GM12878 (cell line): ENCODE measurements around the gene SEMA4D. TPM values are rescaled to one million over a fixed set of nuclear protein-coding genes. Genes with fewer than 3 reads are reported as not detected.

Experiments used
- ATAC-seq: fragments of 200-7000 bp; cut with Tn5 transposase; 3 replicates; pipeline ENCODE4 v1.9.1; 2020; ENCODE audit warnings: mild to moderate bottlenecking, moderate library complexity
- BruUV-seq: library from RNA; stranded (reverse); fragments of 400-500 nt; replicated peaks from 2 replicates; lab custom pipeline; 2021; lab: Mats Ljungman, UMichigan
- CTCF ChIA-PET: fragments of 300-600 bp; sonication (Branson Sonifier 250); formaldehyde crosslinking; extraction: SDS; loops from one replicate; lab custom pipeline; 2021; ENCODE audit warnings: inconsistent platforms; lab: Yijun Ruan, JAX
- POLR2A ChIA-PET: fragments of 350-600 bp; formaldehyde crosslinking; extraction: SDS; loops from one replicate; lab custom pipeline; 2021; ENCODE audit warnings: inconsistent platforms; lab: Charles Lee
- RAD21 ChIA-PET: fragments of 300-600 bp; sonication (Branson Sonifier 250); formaldehyde crosslinking; loops from one replicate; lab custom pipeline; 2023; ENCODE audit warnings: antibody characterized with exemption; ENCODE audit not compliant: unreplicated experiment; lab: Charles Lee
- SMC1A ChIA-PET: fragments of 300-600 bp; sonication (Branson Sonifier 250); formaldehyde crosslinking; loops from one replicate; lab custom pipeline; 2023; ENCODE audit not compliant: unreplicated experiment, uncharacterized antibody; lab: Charles Lee
- DNase-seq: peaks from one replicate; pipeline ENCODE4 v3.0.0-alpha.2; 2011; ENCODE audit warnings: low read depth, low spot score
- FAIRE-seq: peaks from 3 replicates; lab custom pipeline; 2011; peaks lifted over from hg19 to GRCh38; lab: Jason Lieb, UNC
- H2AFZ ChIP-seq: 2 replicates; pipeline ENCODE4 v1.6.0; 2011; ENCODE audit warnings: low read depth, low read length, control low read depth; ENCODE audit not compliant: control insufficient read depth
- H3K27ac ChIP-seq: 2 replicates; pipeline ENCODE4 v1.5.1; 2011; ENCODE audit warnings: control low read depth; ENCODE audit not compliant: control insufficient read depth, insufficient read depth
- H3K27me3 ChIP-seq, 2 experiments: replicated peaks in 1 of 2; 2 replicates each; pipeline versions ENCODE4 v1.6.0 to v1.6.1; 2011; ENCODE audit warnings: low read length in 1 of 2; ENCODE audit not compliant: control insufficient read depth in 2 of 2, insufficient read depth in 2 of 2
- H3K36me3 ChIP-seq, 2 experiments: 2 replicates each; pipeline ENCODE4 v1.5.1; 2011; ENCODE audit warnings: low read length in 1 of 2; ENCODE audit not compliant: control insufficient read depth in 2 of 2, insufficient read depth in 2 of 2
- H3K4me1 ChIP-seq: 2 replicates; pipeline ENCODE4 v1.6.1; 2011; ENCODE audit warnings: mild to moderate bottlenecking, low read length, moderate library complexity, mixed read lengths; ENCODE audit not compliant: control insufficient read depth, insufficient read depth
- H3K4me2 ChIP-seq: 2 replicates; pipeline ENCODE4 v1.6.0; 2011; ENCODE audit warnings: control low read depth; ENCODE audit not compliant: control insufficient read depth, insufficient read depth
- H3K4me3 ChIP-seq: fragments of 200-600 bp; sonication (generic); 2 replicates; pipeline ENCODE4 v1.5.1; 2016
- H3K79me2 ChIP-seq: 2 replicates; pipeline ENCODE4 v1.6.0; 2011; ENCODE audit warnings: low read length; ENCODE audit not compliant: control insufficient read depth, insufficient read depth
- H3K9ac ChIP-seq: 2 replicates; pipeline ENCODE4 v1.8.0; 2011; ENCODE audit warnings: low read length, control low read depth, mixed read lengths; ENCODE audit not compliant: control insufficient read depth, insufficient read depth
- H3K9me3 ChIP-seq: replicated peaks from 3 replicates; pipeline ENCODE4 v1.5.1; 2011; ENCODE audit warnings: mild to moderate bottlenecking, low read length; ENCODE audit not compliant: control insufficient read depth, insufficient read depth
- H4K20me1 ChIP-seq: 2 replicates; pipeline ENCODE4 v1.6.0; 2011; ENCODE audit not compliant: control insufficient read depth, insufficient read depth
- MEF2B ChIP-seq: fragments of 450-650 bp; IDR thresholded peaks from 2 replicates; pipeline ENCODE4 v1.6.1; 2018; ENCODE audit warnings: mild to moderate bottlenecking, moderate library complexity; ENCODE audit not compliant: partially characterized antibody, poor library complexity, severe bottlenecking
- TBL1XR1 ChIP-seq: IDR thresholded peaks from 2 replicates; pipeline ENCODE4 v1.6.1; 2012; ENCODE audit warnings: low read depth, low read length, improper control_type of control experiment
- ZSCAN29 ChIP-seq: fragments of 450-650 bp; IDR thresholded peaks from 2 replicates; pipeline ENCODE4 v1.6.1; 2017; ENCODE audit warnings: mild to moderate bottlenecking, moderate library complexity
- whole genome bisulfite sequencing: methylation state at CpG from one replicate; pipeline ENCODE4 v1.1.6; 2016; ENCODE audit warnings: low lambda C conversion rate; ENCODE audit not compliant: insufficient replicate concordance, insufficient coverage; ENCODE audit errors: missing lambda C conversion rate; 5-methylcytosine and 5-hydroxymethylcytosine counted together
- in situ Hi-C: fragments of 300-500 bp; cut with MboI; formaldehyde crosslinking; loops from 9 replicates; pipeline ENCODE4 v1.14.3; 2018; ENCODE audit warnings: mixed read lengths
- intact Hi-C: fragments of 100-400 bp; cut with micrococcal nuclease; formaldehyde crosslinking; loops from one replicate; pipeline ENCODE4 v1.14.2; 2022; ENCODE audit not compliant: unreplicated experiment
- polyA plus RNA-seq, 11 experiments: library from polyadenylated mRNA; depleted of rRNA in 4 of 11; unstranded in 6 of 11; stranded (reverse) in 5 of 11; fragments of >200 nt; fragmentation: Nextera tagmentation in 4 of 11; fragmentation: Illumina TruSeq in 1 of 11; extraction: Ambion mirVana in 4 of 11; extraction: Trizol in 1 of 11; gene quantifications; 1 replicate in 1 of 11; 2 replicates in 10 of 11; pipeline versions ENCODE4 v1.2.1 to v1.2.3, GENCODE V29; 2011 to 2016; ENCODE audit warnings: inconsistent platforms in 2 of 11, missing spikeins in 2 of 11, low read depth in 1 of 11
- total RNA-seq, 4 experiments: library from RNA; depleted of rRNA in 3 of 4; stranded (reverse); fragments of >200 nt in 3 of 4; fragmentation: Illumina TruSeq in 1 of 4; extraction: Trizol in 1 of 4; gene quantifications; 2 replicates each; pipeline versions ENCODE4 v1.2.1 to v1.2.3, GENCODE V29; 2013 to 2021
- TF ChIP-seq, protein P1 (sequence below): fragments of 450-650 bp; IDR thresholded peaks from 2 replicates; pipeline ENCODE4 v1.6.1; 2017; ENCODE audit warnings: mild to moderate bottlenecking, moderate library complexity

SEMA4D gene
- total and polyA plus RNA-seq, 10 of the 15 experiments (the other 5 are each of a cell fraction or from before 2014, with no cell fraction given), result 15.1 to 136 (median 39.6) TPM

DNA sequence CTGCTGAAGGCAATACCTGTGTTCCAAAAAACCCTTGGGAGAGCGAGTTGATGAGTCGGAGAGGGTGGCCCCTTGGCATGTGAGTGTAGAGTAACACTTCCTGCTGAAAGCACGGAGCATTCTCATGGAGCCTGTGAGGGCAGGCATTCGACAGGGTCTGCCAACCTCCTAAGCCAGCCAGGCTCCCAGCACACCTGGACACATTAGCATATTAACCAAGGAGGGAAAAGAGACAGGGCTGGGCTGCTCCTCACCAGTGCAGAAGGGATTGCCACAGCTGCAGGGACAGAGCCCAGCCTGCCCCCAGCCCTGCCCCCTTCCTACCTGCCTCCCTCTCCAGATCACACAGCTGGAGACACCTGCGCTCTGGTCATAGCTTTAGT is 46.4 kb upstream of the SEMA4D start (continued):
- no peak for TF ChIP-seq ZSCAN29
- TF ChIP-seq, protein P1, sequence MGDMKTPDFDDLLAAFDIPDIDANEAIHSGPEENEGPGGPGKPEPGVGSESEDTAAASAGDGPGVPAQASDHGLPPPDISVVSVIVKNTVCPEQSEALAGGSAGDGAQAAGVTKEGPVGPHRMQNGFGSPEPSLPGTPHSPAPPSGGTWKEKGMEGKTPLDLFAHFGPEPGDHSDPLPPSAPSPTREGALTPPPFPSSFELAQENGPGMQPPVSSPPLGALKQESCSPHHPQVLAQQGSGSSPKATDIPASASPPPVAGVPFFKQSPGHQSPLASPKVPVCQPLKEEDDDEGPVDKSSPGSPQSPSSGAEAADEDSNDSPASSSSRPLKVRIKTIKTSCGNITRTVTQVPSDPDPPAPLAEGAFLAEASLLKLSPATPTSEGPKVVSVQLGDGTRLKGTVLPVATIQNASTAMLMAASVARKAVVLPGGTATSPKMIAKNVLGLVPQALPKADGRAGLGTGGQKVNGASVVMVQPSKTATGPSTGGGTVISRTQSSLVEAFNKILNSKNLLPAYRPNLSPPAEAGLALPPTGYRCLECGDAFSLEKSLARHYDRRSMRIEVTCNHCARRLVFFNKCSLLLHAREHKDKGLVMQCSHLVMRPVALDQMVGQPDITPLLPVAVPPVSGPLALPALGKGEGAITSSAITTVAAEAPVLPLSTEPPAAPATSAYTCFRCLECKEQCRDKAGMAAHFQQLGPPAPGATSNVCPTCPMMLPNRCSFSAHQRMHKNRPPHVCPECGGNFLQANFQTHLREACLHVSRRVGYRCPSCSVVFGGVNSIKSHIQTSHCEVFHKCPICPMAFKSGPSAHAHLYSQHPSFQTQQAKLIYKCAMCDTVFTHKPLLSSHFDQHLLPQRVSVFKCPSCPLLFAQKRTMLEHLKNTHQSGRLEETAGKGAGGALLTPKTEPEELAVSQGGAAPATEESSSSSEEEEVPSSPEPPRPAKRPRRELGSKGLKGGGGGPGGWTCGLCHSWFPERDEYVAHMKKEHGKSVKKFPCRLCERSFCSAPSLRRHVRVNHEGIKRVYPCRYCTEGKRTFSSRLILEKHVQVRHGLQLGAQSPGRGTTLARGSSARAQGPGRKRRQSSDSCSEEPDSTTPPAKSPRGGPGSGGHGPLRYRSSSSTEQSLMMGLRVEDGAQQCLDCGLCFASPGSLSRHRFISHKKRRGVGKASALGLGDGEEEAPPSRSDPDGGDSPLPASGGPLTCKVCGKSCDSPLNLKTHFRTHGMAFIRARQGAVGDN, result no peak

DNA sequence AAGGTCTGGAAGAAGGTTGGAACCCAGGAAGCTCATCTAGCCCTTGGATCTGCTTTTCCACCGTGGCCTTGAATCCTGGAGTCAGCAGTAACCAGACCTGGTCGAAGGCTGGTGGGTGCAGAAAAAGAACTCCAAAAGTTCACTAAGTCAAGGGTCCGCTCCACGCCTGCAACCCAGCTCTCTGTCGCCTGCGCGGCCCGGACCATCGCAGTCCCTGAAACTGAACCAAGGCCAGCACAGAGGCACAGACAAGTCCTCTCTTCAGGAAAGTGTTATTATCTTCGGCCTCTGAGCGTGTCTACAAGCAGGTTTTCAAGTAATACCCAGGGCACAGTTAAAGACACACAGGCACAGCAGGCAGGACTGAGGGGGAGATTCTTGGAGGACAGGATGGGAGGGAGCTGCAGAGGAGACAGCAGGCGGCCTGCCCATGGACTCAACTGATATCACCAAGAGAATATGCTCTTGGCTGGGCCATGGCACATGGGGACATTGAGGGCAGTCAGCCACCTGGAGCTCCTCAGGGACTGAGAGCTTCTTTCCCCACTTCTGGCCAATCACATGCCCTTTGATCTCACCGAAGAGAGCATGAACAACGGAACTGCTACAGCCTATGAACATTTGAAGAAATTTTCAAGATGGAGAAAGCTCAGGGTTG is 45.8 kb upstream of the SEMA4D start:
- H3K79me2 ChIP-seq, result no peaks in the 10 kb centered on the region
- ATAC-seq (no peak), DNase-seq (no peak), FAIRE-seq (no peak)
- no peak overlapping the region for H2AFZ ChIP-seq
- CTCF ChIA-PET, result interaction anchor here (0.7 to 3.0 kb wide), 5 partner anchors 21 to 133 kb away, joined by 3 to 10 read pairs (median 4); no protein-coding TSS in a partner anchor
- no peak overlapping the region for H3K4me2 ChIP-seq
- no peak overlapping the region for H3K27ac ChIP-seq
- SMC1A ChIA-PET, result interaction anchor here (0.8 to 3.0 kb wide), 8 partner anchors 22 to 224 kb away, joined by 3 to 14 read pairs (median 4); no protein-coding TSS in a partner anchor
- 90% methylated on average over 14 of the region's 14 CpGs for WGBS
- TF ChIP-seq MEF2B (no peak), TBL1XR1 (no peak)
- no TSS peak for BruUV-seq
- no peak overlapping the region for H3K9ac ChIP-seq
- no peak overlapping the region for H3K4me3 ChIP-seq
- H3K4me1 ChIP-seq, result peaks cover 12% of the 10 kb centered on the region
- in situ Hi-C loops, result no loop called here
- H3K36me3 ChIP-seq, result no peaks in the 10 kb centered on the region
- RAD21 ChIA-PET, result interaction anchor here (0.8 to 2.5 kb wide), 3 partner anchors 81 to 169 kb away, joined by 3 to 6 read pairs (median 4); no protein-coding TSS in a partner anchor
- no peaks in the 10 kb centered on the region for H3K27me3 ChIP-seq
- POLR2A ChIA-PET, result interaction anchor here (0.7 to 1.1 kb wide), 2 partner anchors 9 to 107 kb away, joined by 3 read pairs; no protein-coding TSS in a partner anchor
- H4K20me1 ChIP-seq, result no peaks in the 10 kb centered on the region
- H3K9me3 ChIP-seq, result peaks cover 6% of the 10 kb centered on the region; the same call in 2 of the 3 replicates
- intact Hi-C loops, result no loop called here
